ENCODE results near the gene KHDRBS1.

- TF ChIP-seq CTCF (conservative IDR thresholded peaks at IDR 0.05; ENCODE audit: low read depth in 2 of 2) (no peak), ETS1 (IDR thresholded peaks at IDR 0.05) (no peak), EZH2 (IDR thresholded peaks at IDR 0.05; ENCODE audit: low read depth, unreplicated experiment) (no peak), EZH2phosphoT487 (IDR thresholded peaks at IDR 0.05; ENCODE audit: unreplicated experiment) (no peak)
Measured at GRCh38 chr1:31985430-31985829, 28.2 kb upstream of the KHDRBS1 start.

Measured in GM23338 (cell line).